ENCODE data around the gene CSNK1G1.

- TF ChIP-seq CTCF (conservative IDR thresholded peaks at IDR 0.05) (no peak), ZFX (IDR thresholded peaks at IDR 0.05) (no peak)
These were observed 4.7 kb downstream of the CSNK1G1 start for GRCh38 chr15:64351265-64351664.
